Vagina (tissue), 2 donors: Measurements from ENCODE around the gene SYNE1.

Source experiments
- POLR2A ChIP-seq, 2 donors: fragments of 450-650 bp; IDR thresholded peaks; one replicate each; pipeline ENCODE4 v1.6.1; 2017; ENCODE audit warnings: antibody characterized with exemption in 2 of 2, mild to moderate bottlenecking in 2 of 2, moderate library complexity in 2 of 2
- POLR2AphosphoS5 ChIP-seq, 2 donors: sonication (generic); formaldehyde crosslinking; IDR thresholded peaks; one replicate each; pipeline ENCODE4 v1.9.0; 2017; ENCODE audit warnings: antibody characterized with exemption in 2 of 2, mild to moderate bottlenecking in 2 of 2, low read depth in 1 of 2; ENCODE audit not compliant: insufficient read depth in 1 of 2
- TF ChIP-seq, protein P1 (sequence below), 3 experiments: fragments of 450-650 bp in 2 of 3; fragments of 200-600 bp in 1 of 3; sonication (generic) in 1 of 3; IDR thresholded peaks; one replicate each; pipeline ENCODE4 v1.5.1; 2017 to 2019; ENCODE audit warnings: antibody characterized with exemption in 3 of 3, mild to moderate bottlenecking in 2 of 3, moderate library complexity in 2 of 3

DNA sequence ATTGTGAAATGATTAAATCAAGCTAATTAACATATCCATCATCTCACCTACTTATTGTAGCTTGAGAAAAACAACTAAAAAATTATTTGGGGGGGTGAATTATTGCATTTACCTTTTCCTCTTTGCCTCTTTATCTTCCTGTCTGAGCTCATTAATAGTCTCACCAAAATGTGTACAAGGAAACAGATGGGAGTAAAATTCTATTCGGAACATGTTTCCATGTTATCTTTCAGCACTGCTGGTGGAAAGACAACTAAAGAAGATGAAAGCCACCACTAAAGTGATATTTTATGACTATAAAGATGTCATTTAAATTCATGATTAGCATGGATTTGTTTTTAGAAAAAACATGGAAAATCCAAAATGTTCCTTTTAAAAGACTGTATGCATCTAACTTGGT lies 102.6 kb downstream of the SYNE1 start:
- TF ChIP-seq, protein P1, sequence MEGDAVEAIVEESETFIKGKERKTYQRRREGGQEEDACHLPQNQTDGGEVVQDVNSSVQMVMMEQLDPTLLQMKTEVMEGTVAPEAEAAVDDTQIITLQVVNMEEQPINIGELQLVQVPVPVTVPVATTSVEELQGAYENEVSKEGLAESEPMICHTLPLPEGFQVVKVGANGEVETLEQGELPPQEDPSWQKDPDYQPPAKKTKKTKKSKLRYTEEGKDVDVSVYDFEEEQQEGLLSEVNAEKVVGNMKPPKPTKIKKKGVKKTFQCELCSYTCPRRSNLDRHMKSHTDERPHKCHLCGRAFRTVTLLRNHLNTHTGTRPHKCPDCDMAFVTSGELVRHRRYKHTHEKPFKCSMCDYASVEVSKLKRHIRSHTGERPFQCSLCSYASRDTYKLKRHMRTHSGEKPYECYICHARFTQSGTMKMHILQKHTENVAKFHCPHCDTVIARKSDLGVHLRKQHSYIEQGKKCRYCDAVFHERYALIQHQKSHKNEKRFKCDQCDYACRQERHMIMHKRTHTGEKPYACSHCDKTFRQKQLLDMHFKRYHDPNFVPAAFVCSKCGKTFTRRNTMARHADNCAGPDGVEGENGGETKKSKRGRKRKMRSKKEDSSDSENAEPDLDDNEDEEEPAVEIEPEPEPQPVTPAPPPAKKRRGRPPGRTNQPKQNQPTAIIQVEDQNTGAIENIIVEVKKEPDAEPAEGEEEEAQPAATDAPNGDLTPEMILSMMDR (IDR thresholded peaks at IDR 0.05): no peak
- TF ChIP-seq POLR2AphosphoS5 (IDR thresholded peaks at IDR 0.05; ENCODE audit: insufficient read depth in 1 of 2, low read depth in 1 of 2) (no peak), POLR2A (IDR thresholded peaks at IDR 0.05) (no peak)
